Astrocyte (in vitro differentiated cells and primary cell): Measurements from ENCODE around the gene TRIM72. TPM values are rescaled to one million over a fixed set of nuclear protein-coding genes. Genes with fewer than 3 reads are reported as not detected.
"Not testable (repeated sequence)": the region's sequence is repeated elsewhere in the genome, so short reads cannot be mapped to it uniquely, and the experiment has no call there.

Source experiments
- DNase-seq: peaks from one replicate; pipeline ENCODE4 v3.0.0-alpha.2; 2010; ENCODE audit warnings: low read depth
- FAIRE-seq: peaks from 2 replicates; lab custom pipeline; 2011; peaks lifted over from hg19 to GRCh38; lab: Jason Lieb, UNC
- H2AFZ ChIP-seq: 2 replicates; pipeline ENCODE4 v1.6.0; 2012; ENCODE audit warnings: low read depth, low read length, inconsistent platforms
- H3K27ac ChIP-seq: 2 replicates; pipeline ENCODE4 v1.5.1; 2011; ENCODE audit warnings: low read depth, low read length, inconsistent platforms
- H3K27me3 ChIP-seq: 2 replicates; pipeline ENCODE4 v1.6.0; 2011; ENCODE audit warnings: low read length, inconsistent platforms; ENCODE audit not compliant: insufficient read depth
- H3K36me3 ChIP-seq: 2 replicates; pipeline ENCODE4 v1.5.1; 2011; ENCODE audit warnings: low read length, inconsistent platforms; ENCODE audit not compliant: insufficient read depth
- H3K4me1 ChIP-seq: 2 replicates; pipeline ENCODE4 v1.5.1; 2011; ENCODE audit warnings: low read length, inconsistent platforms; ENCODE audit not compliant: insufficient read depth
- H3K4me2 ChIP-seq: 2 replicates; pipeline ENCODE4 v1.6.0; 2012; ENCODE audit warnings: low read length, inconsistent platforms
- H3K4me3 ChIP-seq: 2 replicates; pipeline ENCODE4 v1.5.1; 2011; ENCODE audit warnings: low read depth, mild to moderate bottlenecking, low read length, inconsistent platforms; ENCODE audit not compliant: insufficient read depth
- H3K79me2 ChIP-seq: 2 replicates; pipeline ENCODE4 v1.6.0; 2012; ENCODE audit warnings: mild to moderate bottlenecking, low read length, inconsistent platforms; ENCODE audit not compliant: insufficient read depth
- H3K9ac ChIP-seq: 2 replicates; pipeline ENCODE4 v1.6.0; 2012; ENCODE audit warnings: mild to moderate bottlenecking, low read length, inconsistent platforms
- H3K9me3 ChIP-seq: 2 replicates; pipeline ENCODE4 v1.5.1; 2012; ENCODE audit warnings: low read depth, mild to moderate bottlenecking, low read length, inconsistent platforms; ENCODE audit not compliant: insufficient read depth
- H4K20me1 ChIP-seq: 2 replicates; pipeline ENCODE4 v1.6.0; 2012; ENCODE audit warnings: low read length, inconsistent platforms; ENCODE audit not compliant: insufficient read depth
- H3K27ac Mint-ChIP-seq: one replicate; pipeline ENCODE4 v1.8.0; 2021; ENCODE audit warnings: mild to moderate bottlenecking, mixed read lengths; ENCODE audit not compliant: unreplicated experiment
- H3K27me3 Mint-ChIP-seq: one replicate; pipeline ENCODE4 v1.8.0; 2021; ENCODE audit warnings: low read depth, mixed read lengths; ENCODE audit not compliant: unreplicated experiment
- H3K36me3 Mint-ChIP-seq: one replicate; pipeline ENCODE4 v1.8.0; 2021; ENCODE audit warnings: low read depth, mixed read lengths; ENCODE audit not compliant: unreplicated experiment
- H3K4me1 Mint-ChIP-seq: one replicate; pipeline ENCODE4 v1.8.0; 2021; ENCODE audit warnings: low read depth, mixed read lengths; ENCODE audit not compliant: unreplicated experiment
- H3K4me3 Mint-ChIP-seq: one replicate; pipeline ENCODE4 v1.8.0; 2021; ENCODE audit warnings: mild to moderate bottlenecking, moderate library complexity, mixed read lengths; ENCODE audit not compliant: unreplicated experiment
- H3K9me3 Mint-ChIP-seq: one replicate; pipeline ENCODE4 v1.8.0; 2021; ENCODE audit warnings: mild to moderate bottlenecking, mixed read lengths; ENCODE audit not compliant: unreplicated experiment
- CTCF ChIP-seq: IDR thresholded peaks from 2 replicates; pipeline ENCODE4 v1.5.1; 2011; ENCODE audit warnings: low read depth, mild to moderate bottlenecking, inconsistent platforms, low read length, moderate library complexity; ENCODE audit not compliant: insufficient read depth
- EZH2 ChIP-seq: IDR thresholded peaks from 2 replicates; pipeline ENCODE4 v1.6.1; 2012; ENCODE audit warnings: mild to moderate bottlenecking, low read length, inconsistent platforms; ENCODE audit not compliant: insufficient read depth
- total RNA-seq: library from RNA; stranded (reverse); gene quantifications from 2 replicates; pipeline ENCODE4 v1.2.1, GENCODE V29; 2021

TRIM72 gene
- total RNA-seq, 1 donor from 2014 or later, result not detected

GRCh38 chr16:31199430-31200041, 14.4 kb upstream of the TRIM72 start:
- H3K36me3 ChIP-seq, result peaks cover 20% of the 10 kb centered on the region
- peaks cover 63% of the 10 kb centered on the region for H4K20me1 ChIP-seq
- H3K79me2 ChIP-seq, result peaks cover 6% of the 10 kb centered on the region
- H3K9me3 ChIP-seq, result no peaks in the 10 kb centered on the region
- H3K27me3 Mint-ChIP-seq, result peaks cover under 1% of the 10 kb centered on the region
- no peak overlapping the region for H3K4me3 Mint-ChIP-seq
- DNase-seq, result no peak
- peaks cover 11% of the 10 kb centered on the region for H3K4me1 Mint-ChIP-seq
- no peak overlapping the region for H3K4me3 ChIP-seq
- no peaks in the 10 kb centered on the region for H3K9me3 Mint-ChIP-seq
- FAIRE-seq, result no peak
- H3K9ac ChIP-seq, result no peak overlapping the region
- no peak overlapping the region for H2AFZ ChIP-seq
- H3K27me3 ChIP-seq, result no peaks in the 10 kb centered on the region
- TF ChIP-seq CTCF, result no peak
- TF ChIP-seq EZH2, result no peak
- H3K4me1 ChIP-seq, result peaks cover 7% of the 10 kb centered on the region
- peaks cover 25% of the 10 kb centered on the region for H3K36me3 Mint-ChIP-seq
- no peak overlapping the region for H3K27ac ChIP-seq
- H3K27ac Mint-ChIP-seq, result no peak overlapping the region
- H3K4me2 ChIP-seq, result no peak overlapping the region

DNA sequence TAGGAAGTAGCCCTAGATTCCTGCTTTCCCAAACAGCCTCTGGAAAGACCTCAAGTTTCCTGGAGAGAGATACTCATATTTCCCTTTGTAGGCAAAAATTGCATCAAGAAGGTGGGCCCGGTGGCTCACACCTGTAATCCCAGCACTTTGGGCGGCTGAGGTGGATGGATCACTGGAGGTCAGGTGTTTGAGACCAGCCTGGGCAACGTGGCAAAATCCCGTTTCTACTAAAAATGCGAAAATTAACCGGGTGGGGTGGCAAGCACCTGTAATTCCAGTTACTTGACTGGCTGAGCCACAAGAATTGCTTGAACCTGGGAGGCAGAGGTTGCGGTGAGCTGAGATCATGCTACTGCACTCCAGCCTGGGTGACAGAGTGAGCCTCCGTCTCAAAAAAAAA, 13.8 kb upstream of the TRIM72 start:
- not testable (repeated sequence) for H2AFZ ChIP-seq, H3K9me3 Mint-ChIP-seq, H3K79me2 ChIP-seq, FAIRE-seq, H3K4me1 ChIP-seq, DNase-seq, H3K4me2 ChIP-seq, H3K27ac ChIP-seq, H3K27ac Mint-ChIP-seq, H3K4me3 ChIP-seq, H3K27me3 ChIP-seq, H3K9ac ChIP-seq, H3K27me3 Mint-ChIP-seq, H3K9me3 ChIP-seq
- H3K36me3 ChIP-seq, result peaks cover 14% of the 10 kb centered on the region
- Mint-ChIP-seq H3K36me3 (peaks cover 25% of the 10 kb centered on the region), H3K4me1 (peaks cover 11% of the 10 kb centered on the region), H3K4me3 (peak overlapping the region; percentile 6)
- peaks cover 57% of the 10 kb centered on the region for H4K20me1 ChIP-seq

DNA sequence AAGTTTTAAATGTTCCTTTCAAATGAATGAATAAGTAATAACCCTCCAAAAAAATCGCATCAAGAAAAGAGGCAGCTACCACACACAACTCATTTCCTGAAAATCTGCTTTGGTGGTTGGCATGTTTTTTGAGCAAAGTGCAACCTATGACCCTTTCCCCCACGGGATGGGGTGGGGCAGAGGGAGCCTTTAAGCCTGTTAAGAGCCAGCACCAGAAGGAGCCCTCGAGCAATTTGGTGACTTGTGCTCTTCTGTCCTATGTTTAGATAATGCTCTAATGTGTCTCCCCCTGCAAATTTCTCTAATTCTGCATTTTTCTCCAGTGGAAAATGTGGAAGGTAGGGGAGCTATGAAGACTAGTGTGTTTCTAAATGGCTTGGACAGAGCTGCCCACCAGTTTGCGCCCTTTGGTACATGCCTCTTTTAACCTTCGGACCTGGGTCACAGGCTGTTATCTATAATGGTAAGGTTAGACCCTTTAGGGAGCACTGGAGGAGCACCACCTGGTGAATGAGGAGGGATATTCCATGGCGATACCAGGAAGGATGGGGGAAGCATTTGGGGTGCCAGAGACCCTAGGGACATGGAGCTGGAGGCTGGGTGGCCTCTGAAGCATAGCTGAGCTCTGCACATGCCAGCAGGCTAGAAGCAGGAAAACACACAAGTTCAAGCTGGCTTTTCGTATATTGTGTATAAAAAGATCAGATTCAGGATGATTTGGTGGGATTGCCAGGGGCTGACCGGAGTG, 12.9 kb upstream of the TRIM72 start:
- H3K27ac Mint-ChIP-seq, result no peak overlapping the region
- no peaks in the 10 kb centered on the region for H3K9me3 ChIP-seq
- TF ChIP-seq CTCF (no peak), EZH2 (no peak)

More for the DNA sequence above, 12.9 kb upstream of the TRIM72 start:
- no peak for FAIRE-seq
- H3K4me2 ChIP-seq, result peak overlapping the region; percentile 88
- H3K36me3 Mint-ChIP-seq, result peaks cover 23% of the 10 kb centered on the region
- peaks cover 5% of the 10 kb centered on the region for H3K36me3 ChIP-seq
- no peaks in the 10 kb centered on the region for H3K79me2 ChIP-seq
- H3K4me3 Mint-ChIP-seq, result peak overlapping the region; percentile 54
- no peaks in the 10 kb centered on the region for H3K9me3 Mint-ChIP-seq
- H3K27ac ChIP-seq, result no peak overlapping the region
- H3K4me1 Mint-ChIP-seq, result peaks cover 11% of the 10 kb centered on the region
- H3K27me3 Mint-ChIP-seq, result peaks cover 4% of the 10 kb centered on the region
- no peak for DNase-seq
- no peak overlapping the region for H3K4me3 ChIP-seq
- peaks cover 7% of the 10 kb centered on the region for H3K4me1 ChIP-seq
- peaks cover 48% of the 10 kb centered on the region for H4K20me1 ChIP-seq
- H3K27me3 ChIP-seq, result no peaks in the 10 kb centered on the region
- H2AFZ ChIP-seq, result no peak overlapping the region
- H3K9ac ChIP-seq, result peak overlapping the region; percentile 63
